Activated CD8-positive, alpha-beta T cell treated with anti-CD3 and anti-CD28 coated beads for 36 hours (primary cell): ENCODE results near the gene ETFBKMT. TPM values are rescaled to one million over a fixed set of nuclear protein-coding genes. Genes with fewer than 3 reads are reported as not detected.

Source experiments
- ATAC-seq: fragments of 200-7000 bp; cut with Tn5 transposase; one replicate; pipeline ENCODE4 v1.10.0; 2021; ENCODE audit warnings: mild to moderate bottlenecking, moderate library complexity
- CTCF ChIA-PET: fragments of 350-600 bp; sonication (Branson Sonifier 250); formaldehyde crosslinking; loops from one replicate; lab custom pipeline; 2021; ENCODE audit warnings: antibody characterized with exemption; lab: Charles Lee
- POLR2A ChIA-PET: fragments of 350-600 bp; sonication (Branson Sonifier 250); formaldehyde crosslinking; loops from one replicate; lab custom pipeline; 2021; ENCODE audit warnings: antibody characterized with exemption; lab: Charles Lee
- DNase-seq: peaks from one replicate; pipeline ENCODE4 v3.0.0-alpha.2; 2020
- H3K27ac Mint-ChIP-seq: one replicate; pipeline ENCODE4 v1.8.0; 2021; ENCODE audit warnings: mild to moderate bottlenecking, mixed read lengths
- H3K27me3 Mint-ChIP-seq: one replicate; pipeline ENCODE4 v1.8.0; 2021; ENCODE audit warnings: mixed read lengths
- H3K36me3 Mint-ChIP-seq: one replicate; pipeline ENCODE4 v1.8.0; 2021; ENCODE audit warnings: low read depth, mixed read lengths
- H3K4me1 Mint-ChIP-seq: one replicate; pipeline ENCODE4 v1.8.0; 2021; ENCODE audit warnings: low read depth, mixed read lengths
- H3K4me3 Mint-ChIP-seq: one replicate; pipeline ENCODE4 v1.8.0; 2021; ENCODE audit warnings: mild to moderate bottlenecking, moderate library complexity, mixed read lengths
- H3K9me3 Mint-ChIP-seq: one replicate; pipeline ENCODE4 v1.8.0; 2021; ENCODE audit warnings: mixed read lengths
- intact Hi-C: fragments of 100-400 bp; cut with micrococcal nuclease; formaldehyde crosslinking; loops from one replicate; pipeline ENCODE4 v1.10.0; 2022
- total RNA-seq, 2 experiments: library from RNA; stranded (reverse); gene quantifications; one replicate each; pipeline ENCODE4 v1.2.3, GENCODE V29; 2021
- TF ChIP-seq, protein P1 (sequence below): fragments of 200-600 bp; IDR thresholded peaks from one replicate; pipeline ENCODE4 v1.8.0; 2022; ENCODE audit warnings: antibody characterized with exemption, mild to moderate bottlenecking

Gene ETFBKMT
- total RNA-seq, 2 experiments from 2014 or later: 0.99 to 1.1 TPM

DNA sequence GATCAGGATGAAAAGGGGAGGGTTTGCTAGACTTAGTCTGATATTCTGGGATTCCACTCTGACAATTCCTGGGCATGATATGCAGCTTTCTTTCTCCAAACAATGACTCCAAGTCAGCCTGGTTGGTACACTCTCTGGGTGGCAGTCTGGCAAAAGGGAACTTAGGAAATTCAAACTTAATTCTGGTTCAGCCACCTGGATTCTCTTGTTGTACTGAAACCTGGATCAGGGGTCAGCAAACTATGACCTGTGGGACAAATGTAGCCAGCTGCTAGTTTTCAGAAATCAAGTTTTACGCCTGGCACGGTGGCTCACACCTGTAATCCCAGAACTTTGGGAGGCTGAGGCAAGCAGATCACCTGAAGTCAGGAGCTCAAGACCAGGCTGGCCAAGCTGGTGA, 63.1 kb downstream of the ETFBKMT start:
- Mint-ChIP-seq H3K4me3 (peak overlapping the region; percentile 22), H3K9me3 (peaks cover 12% of the 10 kb centered on the region), H3K4me1 (peaks cover 65% of the 10 kb centered on the region), H3K27me3 (no peaks in the 10 kb centered on the region), H3K36me3 (peaks cover 50% of the 10 kb centered on the region), H3K27ac (peak overlapping the region; percentile 80)
- ChIA-PET POLR2A (interaction anchor here (1.2 kb wide), 1 partner anchor 11 kb away, joined by 3 read pairs; no protein-coding TSS in a partner anchor), CTCF (no interaction called here)
- ATAC-seq (no peak), DNase-seq (no peak)
- intact Hi-C loops: loop anchor here (10.0 kb wide), 1 partner anchor 172 kb away; no protein-coding TSS in a partner anchor
- TF ChIP-seq, protein P1, sequence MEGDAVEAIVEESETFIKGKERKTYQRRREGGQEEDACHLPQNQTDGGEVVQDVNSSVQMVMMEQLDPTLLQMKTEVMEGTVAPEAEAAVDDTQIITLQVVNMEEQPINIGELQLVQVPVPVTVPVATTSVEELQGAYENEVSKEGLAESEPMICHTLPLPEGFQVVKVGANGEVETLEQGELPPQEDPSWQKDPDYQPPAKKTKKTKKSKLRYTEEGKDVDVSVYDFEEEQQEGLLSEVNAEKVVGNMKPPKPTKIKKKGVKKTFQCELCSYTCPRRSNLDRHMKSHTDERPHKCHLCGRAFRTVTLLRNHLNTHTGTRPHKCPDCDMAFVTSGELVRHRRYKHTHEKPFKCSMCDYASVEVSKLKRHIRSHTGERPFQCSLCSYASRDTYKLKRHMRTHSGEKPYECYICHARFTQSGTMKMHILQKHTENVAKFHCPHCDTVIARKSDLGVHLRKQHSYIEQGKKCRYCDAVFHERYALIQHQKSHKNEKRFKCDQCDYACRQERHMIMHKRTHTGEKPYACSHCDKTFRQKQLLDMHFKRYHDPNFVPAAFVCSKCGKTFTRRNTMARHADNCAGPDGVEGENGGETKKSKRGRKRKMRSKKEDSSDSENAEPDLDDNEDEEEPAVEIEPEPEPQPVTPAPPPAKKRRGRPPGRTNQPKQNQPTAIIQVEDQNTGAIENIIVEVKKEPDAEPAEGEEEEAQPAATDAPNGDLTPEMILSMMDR: no peak

Other genes starting within 250 kb of the ETFBKMT start
- gene DENND5B, start 68.6 kb upstream of the ETFBKMT start, total RNA-seq: under 1 TPM; 0.31 to 0.43 TPM
- gene AMN1, start 69.3 kb downstream of the ETFBKMT start, total RNA-seq: 1 to 10 TPM; 3.5 to 4.1 TPM